CD1c-positive myeloid dendritic cell (primary cell): ENCODE results near the gene CD8A.
"Not testable (repeated sequence)": the region's sequence is repeated elsewhere in the genome, so short reads cannot be mapped to it uniquely, and the experiment has no call there.

Source experiments
- DNase-seq: peaks from one replicate; pipeline ENCODE4 v3.0.0-alpha.2; 2016; ENCODE audit errors: extremely low spot score

CD8A gene

DNA sequence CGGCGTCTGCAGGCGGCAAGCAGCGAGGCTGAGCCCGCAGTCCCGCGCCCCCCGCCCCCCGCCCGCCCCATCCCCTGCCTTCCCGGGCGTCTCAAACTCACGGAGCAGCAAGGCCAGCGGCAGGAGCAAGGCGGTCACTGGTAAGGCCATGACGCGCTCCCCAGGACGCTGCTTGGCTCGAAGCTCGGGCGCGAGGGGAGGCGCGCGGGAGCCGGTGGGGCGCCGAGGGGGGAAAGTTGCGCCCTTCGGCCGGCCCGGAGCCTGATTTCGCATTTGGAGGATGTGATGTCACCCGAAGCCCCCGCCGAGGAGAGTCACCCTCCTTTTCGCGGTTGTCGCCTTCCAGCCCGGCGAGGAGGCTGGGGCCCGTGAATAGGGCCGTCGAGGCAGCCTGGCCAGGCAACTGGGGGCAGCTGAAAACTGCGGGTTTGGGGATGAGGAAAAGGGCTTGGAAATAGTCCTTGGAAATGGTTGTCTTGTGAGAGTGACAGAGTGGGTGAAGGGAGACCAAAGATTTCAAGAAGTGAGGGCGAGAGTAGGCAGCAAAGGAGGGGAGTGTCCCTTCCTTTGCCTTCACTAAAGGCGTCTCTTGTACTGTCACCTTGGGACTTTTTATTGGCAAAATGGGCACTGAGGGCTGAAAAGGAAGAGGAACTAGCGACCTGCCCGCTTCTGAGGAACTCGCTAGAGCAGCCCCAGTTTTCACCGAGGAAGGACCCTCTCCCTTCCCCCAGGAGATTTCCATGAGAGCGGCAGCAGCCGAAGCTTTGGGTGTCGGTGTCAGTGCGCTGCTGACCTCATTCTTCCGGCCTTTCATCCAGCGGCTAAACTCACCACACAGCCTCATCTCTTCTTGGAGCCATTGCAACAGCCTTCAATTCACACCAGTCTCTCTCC, at the start of gene CD8A:
CD8A (minus strand) TSS at position 238 of the 897 bp plus-strand sequence; CDS start at position 150, 88 bp downstream.
- DNase-seq = peak; percentile 47

DNA sequence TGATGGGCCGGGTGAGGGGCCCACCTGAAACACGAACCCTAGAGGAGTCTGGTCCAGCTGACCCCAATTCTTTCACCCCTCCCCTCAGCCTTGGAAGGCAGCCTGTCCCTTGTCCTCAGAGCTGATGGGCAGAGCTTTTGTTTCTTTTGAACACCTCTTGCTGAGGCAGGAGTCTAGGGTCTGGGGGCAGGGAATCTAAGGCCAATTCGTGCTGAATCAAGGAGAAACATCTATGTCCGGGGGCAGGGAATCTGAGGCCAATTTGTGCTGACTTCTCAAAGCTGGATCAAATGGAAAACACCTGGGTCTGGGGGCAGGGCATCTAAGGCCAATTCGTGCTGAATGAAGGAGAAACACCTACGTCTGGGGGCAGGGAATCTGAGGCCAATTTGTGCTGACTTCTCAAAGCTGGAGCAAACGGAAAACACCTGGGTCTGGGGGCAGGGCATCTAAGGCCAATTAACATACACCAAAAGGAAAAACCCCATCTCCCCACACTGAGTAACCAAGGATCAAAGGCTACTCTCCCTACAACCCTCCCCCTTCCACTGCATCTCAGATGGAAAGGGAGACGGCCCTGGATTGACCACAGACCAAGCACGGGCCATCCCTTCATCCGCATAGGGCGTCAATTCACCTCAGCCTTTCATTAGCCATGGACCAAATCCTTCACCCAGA, 49.3 kb upstream of the CD8A start:
- DNase-seq = not testable (repeated sequence)

DNA sequence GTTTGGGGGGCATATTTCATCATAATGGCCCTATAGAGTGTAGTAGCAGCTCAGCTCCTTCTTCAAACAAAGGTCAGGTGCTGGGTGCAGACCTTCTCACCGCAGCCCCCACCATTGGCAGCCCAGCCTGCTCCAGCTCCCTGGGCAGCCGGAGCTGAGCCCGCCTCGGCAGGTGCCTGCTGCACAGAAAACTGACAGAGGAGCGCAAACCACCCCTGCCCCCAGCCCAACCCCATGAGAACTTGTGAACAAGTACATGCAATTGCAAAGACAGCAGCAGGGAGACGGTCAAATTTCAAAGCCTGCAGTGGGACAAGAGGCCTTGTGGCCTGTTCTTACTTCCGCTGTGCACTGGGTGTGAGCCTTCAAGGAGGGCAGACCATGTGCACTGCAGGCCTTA, 48.7 kb upstream of the CD8A start:
- not testable (repeated sequence) for DNase-seq

DNA sequence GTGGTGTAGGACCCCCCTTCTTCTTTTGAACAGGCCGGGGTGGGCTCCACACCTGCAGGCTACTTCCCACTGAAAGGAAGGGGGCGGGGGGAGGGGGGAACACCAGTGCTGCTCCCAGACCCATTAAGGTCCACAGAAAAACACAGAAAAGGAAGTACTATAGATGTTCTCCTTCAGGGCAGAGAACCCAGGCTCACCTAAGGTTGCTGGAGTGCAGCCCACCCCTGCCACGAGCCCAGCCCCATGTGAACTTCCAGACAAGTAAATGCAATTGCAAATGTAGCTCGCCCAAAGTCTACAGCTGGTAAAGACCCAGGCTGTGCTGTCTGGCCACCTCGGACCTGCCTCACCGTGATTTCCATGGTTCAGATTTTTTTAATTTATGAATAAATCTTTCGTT, 47.0 kb upstream of the CD8A start:
- DNase-seq = peak; percentile 10

DNA sequence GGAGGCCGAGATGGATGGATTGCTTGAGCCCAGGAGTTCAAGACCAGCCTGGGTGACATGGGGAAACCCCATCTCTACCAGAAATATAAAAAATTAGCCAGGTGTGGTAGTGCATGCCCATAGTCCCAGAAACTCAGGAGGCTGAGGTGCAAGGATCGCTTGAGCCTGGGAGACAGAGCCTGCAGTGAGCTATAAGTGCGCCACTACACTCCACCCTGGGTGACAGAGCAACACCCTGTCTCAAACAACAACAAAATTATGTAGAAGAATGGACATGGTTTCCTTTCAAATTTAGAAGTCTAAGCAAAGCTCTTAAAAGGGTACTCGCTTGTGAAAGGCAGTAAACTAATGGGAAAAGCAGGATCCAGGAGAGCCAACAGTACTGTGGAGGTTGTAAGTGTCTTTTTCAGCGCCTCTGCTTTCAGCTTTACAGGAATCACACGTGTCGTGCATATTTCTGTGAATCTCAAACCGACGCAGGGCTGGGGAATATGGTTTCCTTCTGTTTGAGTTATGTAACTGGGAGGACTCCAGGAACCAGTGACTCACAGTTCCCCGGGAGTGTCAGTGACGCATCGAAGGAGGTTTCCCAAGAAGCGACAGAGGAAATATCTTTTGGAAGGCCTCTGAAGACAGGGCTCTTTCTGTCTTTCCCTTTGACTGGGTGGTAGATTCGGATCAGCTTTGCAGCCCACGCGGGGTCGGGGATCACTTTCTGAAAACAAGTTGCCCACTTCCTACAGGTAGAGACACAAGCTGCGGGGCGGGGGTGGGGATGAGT, 46.4 kb upstream of the CD8A start:
- peak; percentile 87 for DNase-seq

DNA sequence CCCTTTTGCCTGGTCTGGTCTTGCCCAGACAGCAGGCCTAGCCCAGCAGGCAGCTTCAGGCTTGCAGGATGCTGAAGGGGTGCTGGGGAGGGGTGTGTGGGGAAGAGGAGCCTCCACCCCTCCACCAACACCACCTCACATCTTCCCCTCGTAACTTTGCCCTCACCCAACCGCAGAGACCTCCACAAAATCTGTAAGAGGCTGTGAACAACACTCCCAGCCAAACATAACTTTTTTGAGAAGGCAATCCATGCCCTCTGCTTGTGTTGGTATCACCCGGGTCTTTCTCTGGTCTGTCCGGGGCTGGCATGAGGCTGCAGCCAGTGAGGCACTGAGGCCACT, 44.8 kb upstream of the CD8A start:
- not testable (repeated sequence) for DNase-seq

DNA sequence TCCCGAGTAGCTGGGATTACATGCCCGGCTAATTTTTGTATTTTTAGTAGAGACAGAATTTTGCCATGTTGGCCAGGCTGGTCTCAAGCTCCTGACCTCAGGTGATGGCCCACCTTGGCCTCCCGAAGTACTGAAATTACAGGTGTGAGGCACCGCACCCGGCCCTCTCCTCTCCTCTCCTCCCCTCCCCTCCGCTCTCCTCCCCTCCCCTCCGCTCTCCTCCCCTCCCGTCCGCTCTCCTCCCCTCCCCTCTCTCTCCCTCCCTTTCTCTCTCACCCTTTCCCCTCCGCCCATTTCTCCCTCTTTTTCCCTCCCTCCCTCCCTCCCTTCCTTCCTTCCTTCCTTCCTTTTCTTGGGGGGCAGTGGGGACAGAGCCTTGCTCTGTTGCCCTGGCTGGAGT, 42.6 kb upstream of the CD8A start:
- DNase-seq = no peak

DNA sequence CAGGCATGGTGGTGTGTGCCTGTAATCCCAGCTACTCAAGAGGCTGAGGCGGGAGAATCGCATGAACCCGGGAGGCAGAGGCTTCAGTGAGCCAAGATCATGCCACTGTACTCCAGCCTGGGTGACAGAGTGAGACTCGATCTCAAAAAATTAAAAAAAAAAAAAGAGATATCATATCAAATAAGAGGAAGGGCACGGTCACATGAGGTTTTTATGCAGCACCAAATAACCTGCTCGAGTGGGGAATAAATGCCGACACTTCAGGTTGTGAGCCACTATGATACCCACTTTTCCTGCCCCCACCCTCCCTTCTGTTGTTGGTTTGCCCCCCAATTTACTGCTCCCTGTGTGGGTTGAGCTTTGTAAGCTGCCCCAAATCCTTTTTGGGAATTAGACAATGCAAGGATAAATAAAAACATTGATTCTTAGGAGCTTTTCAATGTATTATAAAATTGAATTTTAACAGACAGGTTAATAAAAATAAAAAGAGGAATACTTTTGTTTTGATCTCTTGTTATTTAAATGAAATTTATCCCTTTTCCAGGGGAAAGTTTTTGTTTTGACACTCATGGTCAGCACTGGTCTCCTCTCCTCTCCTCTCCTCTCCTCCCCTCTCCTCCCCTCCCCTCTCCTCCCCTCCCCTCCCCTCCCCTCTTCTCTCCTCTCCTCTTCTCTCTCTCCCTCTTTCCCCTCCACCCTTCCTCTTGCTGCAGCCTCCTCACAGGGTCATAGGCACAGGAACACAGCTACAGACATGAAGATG, 41.8 kb upstream of the CD8A start:
- DNase-seq = no peak

DNA sequence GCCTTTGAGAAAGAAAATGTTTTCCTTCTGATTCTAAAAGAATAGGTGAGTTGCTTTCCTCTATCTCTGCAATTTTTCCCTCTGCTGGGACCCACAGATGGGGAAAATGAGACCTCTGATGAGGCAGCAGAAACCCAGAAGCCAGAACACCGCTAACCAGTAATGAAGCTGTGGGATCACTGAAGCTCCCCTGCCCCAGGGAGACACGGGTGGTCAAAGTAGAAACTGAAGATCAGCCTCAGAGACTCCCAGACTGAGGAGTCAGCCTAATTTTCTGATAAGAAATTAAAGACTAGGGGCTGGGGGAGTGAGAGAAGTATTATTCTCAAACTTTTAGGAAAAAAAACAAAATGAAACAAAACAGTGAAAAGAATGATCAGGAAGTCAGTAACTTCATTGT, 40.8 kb upstream of the CD8A start:
- DNase-seq = no peak

DNA sequence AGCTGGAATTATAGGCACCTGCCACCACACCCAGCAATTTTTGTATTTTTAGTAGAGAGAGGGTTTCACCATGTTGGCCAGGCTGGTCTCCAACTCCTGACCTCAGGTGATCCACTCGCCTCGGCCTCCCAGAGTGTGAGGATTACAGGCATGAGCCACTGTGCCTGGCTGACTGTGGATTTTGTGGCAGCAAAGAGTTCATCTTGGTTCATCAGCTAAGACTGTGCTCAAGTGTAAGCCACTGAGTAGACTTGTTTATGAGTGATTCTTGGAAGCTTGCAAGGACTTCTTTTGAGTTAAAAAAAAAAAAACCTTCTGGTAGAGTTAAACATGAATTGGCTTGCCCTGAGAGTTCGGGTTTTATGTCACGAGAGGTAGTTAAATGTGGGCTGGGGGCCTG, 36.2 kb upstream of the CD8A start:
- DNase-seq = no peak

DNA sequence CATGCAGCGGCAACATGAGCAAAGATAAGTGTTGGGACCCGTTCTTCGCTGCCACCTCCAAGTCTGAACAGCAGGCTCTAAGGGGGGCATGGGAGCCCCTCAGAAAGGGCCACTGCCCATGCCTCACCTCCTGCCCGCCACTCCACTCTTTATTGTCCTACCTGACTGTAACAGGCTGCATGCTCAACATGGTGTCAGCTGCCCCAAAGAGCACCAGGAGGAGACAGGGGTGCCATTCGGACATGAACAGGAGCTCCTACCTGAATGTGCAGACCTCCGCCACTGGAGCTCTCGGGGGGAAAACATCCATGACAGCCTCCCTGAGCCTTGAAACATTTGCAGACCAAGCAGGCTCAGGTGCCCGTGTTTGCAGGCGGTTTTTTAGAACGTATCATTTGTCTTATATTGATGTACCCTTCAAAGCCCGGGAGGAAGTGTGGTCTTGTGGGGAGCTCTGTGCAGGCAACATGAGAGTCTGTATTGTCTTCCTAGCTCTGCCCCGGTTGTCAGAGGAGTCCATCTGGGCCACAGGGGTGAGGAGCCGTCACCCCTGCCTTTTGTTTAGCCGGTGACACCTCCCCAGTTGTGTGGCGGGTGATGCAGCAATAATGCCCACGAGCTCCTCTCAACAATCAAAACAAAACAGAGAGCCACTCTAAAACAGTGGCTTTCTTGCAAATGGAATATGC, 35.1 kb upstream of the CD8A start:
- no peak for DNase-seq

DNA sequence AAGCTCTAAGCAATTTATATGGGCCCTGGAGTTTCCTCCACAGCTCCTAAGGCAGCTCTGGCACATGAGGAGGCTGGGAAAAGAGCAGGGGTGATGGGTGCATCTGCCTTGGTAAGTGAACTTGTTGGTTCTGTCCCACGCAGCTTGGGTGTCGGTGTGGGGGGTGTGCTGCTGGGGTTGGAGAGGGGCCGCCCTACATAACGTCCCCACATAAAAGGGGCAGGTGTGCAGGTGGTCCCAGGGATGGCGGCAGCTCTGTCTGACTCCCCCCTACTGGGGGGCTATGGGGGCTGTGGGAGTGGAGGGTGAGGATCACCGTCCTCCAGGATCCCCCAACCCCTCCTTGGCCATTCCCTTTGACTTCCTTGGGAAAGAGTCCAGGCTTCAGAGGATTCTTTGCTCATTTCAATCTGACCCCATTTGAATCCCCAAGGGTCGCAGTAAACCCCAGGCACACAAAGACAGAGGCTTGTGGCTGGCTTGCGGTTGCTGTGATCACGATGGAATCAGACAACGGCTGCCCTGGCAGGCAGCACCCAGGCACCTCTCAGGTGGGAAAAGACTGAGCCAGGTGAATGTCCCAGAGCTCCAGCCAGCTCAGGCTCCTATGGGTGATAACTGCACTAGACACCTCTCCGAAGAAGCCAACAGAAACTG, 34.5 kb upstream of the CD8A start:
- no peak for DNase-seq

DNA sequence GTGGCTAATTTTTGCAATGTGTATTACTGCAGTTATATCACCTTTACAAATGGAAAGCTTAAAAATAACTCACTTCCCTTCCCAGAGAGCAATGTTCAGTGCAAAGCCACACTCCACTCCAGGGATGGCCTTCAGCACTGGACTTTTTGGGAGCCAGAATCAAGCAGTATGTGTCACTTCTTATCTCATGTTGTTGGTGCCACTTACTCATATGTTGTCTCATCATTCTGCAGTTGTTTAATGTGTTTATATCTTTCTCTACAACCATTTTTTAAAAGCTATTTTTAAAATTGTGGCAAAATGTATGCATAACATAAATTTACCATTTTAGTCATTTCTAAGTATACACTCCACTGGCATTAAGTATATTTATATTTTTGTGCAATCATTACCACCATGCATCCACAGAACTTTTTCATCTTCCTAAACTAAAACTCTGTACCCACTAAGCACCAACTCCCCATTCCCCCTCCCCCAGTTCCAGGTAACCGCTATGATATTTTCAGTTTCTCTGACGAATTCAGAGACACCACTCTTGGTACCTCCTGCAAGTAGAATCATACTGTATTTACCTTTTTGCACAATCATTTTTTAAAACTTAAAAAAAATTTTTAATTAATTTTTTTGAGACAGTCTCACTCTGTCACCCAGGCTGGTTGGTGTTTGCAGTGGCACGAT, 32.1 kb upstream of the CD8A start:
- DNase-seq = no peak

DNA sequence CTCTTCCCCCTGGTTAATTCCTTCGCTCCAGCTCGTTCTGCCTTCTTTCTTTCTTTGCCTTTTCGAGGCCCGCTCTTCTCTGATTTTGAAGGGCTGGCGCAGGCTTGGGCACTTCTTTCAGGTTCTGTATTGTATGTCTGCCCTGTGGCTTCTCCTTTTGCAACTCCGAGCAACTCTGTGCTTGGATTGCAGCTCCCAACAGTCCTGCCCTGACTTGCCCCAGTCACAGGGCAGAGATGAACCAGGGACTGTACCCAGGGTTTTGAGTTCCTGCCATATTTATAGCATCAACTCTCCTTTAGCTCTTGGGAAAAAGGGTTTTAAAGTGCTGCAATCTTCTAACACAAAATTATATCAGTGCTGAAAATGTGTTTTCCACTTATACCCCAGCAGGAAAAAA, 31.1 kb upstream of the CD8A start:
- DNase-seq = no peak

DNA sequence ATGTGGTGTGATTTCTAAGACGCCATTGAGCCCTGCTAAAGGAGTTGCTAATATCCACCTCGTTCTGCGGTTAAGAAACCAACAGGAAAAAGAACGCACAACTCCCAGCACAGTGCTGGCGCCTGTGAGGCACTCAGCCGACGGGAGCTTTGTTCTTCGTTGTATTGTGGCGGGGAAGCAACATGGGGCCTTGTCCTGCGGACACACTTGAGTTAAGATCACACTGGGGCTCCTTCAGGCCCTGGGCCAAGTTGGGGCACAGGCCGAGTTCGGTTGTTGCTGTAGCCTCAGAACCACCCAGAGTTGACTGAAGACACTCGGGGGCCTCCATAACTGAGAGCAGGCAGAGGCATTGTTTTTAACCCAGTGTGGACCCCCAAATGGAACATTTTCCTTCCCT, 30.6 kb upstream of the CD8A start:
- no peak for DNase-seq

DNA sequence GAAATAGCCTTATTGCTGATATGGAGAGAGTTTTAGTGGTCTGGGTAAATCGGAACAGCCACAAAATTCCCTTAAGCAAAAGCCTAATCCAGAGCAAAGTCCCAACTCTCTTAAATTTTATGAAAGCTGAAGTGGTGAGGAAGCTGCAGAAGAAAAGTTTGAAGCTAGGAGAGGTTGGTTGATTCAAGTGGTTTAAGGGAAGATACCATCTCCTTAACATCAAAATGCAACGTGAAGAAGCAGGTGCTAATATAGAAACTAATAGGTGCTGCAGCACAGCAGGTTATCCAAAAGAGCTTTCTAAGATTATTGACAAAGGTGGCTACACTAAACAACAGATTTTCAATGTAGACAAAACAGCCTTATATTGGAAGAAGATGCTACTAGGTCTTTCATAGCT, 28.2 kb upstream of the CD8A start:
- no peak for DNase-seq

DNA sequence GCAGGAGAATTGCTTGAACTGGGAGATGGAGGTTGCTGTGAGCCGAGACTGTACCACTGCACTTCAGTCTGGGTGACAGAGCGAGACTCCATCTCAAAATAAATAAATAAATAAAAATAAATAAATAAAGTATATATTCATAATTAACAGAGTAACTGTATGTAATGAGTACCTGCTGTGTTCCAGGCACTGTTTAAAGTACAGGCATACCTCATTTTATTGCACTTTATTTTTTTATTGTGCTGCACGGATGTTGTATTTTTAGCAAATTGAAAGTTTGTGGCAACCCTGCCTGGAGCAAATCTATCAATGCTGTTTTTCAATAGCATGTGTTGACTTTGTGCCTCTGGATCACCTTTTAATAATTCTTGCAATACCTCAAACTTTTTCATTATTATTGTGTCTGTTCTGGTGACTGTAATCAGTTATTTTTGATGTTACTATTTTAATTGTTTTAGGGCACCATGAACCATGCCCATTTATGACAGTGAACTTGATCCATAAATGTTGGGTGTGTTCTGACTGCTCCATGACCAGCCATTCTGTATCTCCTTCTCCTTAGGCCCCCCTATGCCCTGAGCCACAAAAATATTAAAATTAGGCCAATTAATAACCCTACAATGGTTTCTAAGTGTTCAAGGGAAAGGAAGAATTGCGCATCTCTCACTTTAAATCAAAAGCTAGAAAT, 27.5 kb upstream of the CD8A start:
- no peak for DNase-seq

DNA sequence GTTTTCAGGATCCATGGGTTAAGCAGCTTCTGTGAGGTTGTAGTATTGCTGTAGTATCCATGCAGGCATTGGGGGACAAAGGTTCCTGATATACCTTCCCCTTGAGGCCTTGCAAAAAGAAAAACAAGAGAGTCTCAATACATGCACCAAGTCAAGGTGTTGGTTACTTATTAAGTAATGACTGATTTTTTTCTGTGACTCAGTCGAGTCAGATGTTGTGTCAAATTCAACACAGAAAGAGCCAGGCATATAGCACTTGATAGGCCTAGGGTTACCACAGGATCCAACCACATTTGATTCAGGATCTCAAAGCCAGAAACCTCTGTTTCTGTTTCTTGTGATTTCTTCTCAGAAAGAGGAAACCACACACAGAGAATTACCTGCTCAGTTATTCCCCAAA, 24.9 kb upstream of the CD8A start:
- DNase-seq = no peak

DNA sequence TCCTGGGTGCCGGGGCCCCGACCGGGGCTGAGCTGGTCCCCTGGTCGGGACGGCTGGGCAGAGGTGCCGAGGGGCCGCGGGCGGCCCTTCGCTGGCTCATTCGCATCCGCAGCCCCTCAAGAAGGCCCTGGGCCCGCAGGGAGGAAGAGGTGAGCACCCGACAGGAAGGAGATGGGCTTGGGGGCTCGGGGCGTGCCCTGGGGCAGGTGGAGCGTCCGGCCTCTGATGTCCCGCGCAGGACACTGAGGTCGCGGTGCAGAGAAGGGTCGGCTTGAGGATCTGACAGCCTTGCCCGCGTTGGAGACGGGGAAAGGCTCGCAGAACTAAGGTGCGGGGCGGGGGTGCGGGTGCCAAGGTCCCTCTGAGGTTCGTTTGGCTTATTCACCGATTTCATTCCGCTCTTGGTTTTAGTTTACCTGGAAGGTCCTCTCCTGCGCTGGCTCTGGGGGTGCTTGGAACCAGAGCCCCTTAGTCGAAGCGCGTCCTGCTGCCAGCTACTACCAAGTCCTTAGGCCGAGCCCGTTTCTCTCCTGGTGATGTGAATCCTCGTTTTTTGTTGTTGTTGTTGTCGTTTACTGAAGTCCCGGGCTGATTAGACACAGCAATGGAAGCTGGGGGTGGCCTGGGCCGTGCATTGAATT, 18.9 kb upstream of the CD8A start:
- no peak for DNase-seq
